C4-2B (cell line): Measurements from ENCODE around the gene APLNR.

ENCODE experiments used
- CTCF ChIP-seq: fragments of 450-650 bp; conservative IDR thresholded peaks from 2 replicates; pipeline ENCODE4 v1.5.1; 2017; ENCODE audit warnings: mild to moderate bottlenecking
- ZFX ChIP-seq: fragments of 450-650 bp; IDR thresholded peaks from 2 replicates; pipeline ENCODE4 v1.6.1; 2017

GRCh38 chr11:57223601-57224000 is 13.4 kb downstream of the APLNR start:
- no peak for TF ChIP-seq CTCF
- TF ChIP-seq ZFX = no peak
